Activated T-cell treated with anti-CD3 and anti-CD28 coated beads for 24 hours (primary cell): Measurements from ENCODE around the gene CACNA1H.

ENCODE experiments used
- DNase-seq: peaks from one replicate; pipeline ENCODE4 v3.0.0-alpha.2; 2020; ENCODE audit warnings: low read depth

The CACNA1H gene

DNA sequence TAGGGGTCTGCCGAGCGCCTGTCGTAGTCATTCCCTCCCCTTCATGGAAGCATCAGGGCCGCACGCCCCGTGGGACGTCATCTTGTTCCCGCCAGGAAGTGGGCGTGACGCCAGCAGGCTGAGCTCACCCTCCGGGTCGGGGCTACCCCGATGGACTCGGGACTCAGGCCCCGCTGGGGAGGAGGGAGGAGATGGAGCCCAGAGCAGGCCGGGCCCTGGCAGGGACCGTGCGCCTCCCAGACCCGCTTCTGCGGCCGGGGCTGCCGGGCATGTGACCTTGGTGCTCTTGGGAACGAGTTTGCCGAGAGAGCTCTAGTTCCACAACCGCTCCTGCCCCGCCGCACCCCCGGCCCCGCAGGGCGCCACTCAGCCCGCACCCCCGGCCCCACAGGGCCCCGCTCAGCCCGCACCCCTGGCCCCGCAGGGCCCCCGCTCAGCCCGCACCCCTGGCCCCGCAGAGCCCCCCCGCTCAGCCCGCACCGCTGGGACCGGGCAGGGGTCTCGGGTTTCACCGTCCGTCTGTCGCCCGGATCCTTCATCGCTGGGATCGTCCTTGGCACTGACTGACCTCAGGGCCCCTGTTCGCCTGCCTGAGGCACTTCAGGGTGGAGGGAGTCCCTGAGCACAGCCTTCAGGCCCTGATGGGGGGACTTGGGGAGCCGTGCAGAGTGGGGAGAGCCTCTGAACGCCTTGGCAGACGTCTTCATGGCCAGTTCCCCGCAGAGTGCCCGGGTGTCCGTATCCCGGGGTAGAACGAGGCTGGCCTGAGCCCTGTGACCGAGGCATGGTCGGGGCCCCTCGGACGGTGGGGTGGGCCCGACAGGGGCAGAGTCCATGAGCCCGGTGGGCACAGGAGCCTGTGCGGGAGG is 5.8 kb downstream of the CACNA1H start:
- no peak for DNase-seq

DNA sequence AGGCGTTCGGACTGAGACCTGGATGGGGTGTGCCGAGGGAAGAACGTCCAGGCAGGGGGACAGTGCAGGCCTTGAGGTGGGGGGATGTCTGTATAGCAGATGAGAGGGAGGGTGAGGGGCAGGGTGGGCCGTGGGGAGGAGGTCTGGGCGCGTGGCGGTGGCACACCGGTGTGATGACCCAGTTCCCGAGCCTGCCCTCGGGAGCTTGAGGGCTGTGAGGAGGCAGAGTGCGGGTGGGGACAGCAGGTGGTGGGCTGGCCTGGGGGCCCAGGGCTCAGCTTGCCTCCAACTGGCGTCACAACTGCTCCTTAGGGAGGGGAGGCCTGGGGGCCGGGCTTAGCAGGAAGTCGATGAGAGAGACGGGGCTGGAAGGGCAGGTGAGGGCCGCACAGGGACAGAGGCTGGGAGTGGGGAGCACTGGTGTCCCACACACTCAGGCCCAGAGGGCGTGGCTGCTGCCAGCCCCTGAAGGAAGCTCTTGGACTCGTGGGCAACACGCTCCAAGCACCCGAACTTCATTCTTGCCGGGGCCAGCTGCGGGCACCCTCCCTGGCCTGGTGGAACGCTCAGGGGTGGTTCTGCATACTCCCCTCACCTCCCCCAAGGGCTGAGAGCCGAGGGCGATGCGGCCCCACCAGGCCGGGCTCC is 6.5 kb downstream of the CACNA1H start:
- DNase-seq = no peak

DNA sequence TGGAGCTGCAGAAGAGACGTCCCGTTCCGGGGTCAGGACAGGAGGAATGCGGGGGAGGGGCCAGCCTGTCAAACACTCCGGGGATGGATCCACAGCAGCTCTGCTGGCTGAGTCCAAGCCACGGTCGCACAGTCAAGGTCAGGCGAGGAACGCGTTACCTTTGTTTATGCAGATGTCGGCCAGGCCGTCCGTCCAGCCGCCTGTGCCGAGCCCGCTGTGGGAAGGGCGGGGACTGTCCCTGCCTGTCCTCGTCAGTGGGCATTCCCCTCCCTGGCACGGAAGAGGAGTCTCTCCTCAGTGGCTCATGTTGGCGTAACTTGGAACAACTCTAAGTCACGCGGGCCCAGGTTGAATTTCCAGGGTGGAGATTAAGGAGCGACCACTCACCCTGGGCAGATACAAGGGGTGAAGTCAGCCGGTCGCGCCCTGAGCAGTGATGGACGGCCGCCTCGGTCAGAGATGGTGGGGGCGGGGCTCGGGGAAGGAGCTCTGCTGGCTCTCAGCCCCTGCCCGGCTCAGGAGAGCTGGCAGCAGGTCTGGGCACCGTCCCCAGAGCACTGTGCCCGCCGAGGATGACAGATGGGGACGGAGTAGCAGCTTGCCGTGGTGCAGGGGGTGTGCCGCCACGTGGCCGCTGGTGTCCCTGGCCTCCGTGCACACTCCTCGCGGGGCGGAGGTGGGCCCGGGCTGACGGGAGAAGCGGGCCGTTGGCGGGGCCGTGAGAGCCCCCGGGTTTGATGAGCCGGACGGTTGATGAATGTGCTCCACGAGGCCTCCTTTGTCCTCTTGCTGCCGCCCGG is 7.3 kb downstream of the CACNA1H start:
- no peak for DNase-seq

DNA sequence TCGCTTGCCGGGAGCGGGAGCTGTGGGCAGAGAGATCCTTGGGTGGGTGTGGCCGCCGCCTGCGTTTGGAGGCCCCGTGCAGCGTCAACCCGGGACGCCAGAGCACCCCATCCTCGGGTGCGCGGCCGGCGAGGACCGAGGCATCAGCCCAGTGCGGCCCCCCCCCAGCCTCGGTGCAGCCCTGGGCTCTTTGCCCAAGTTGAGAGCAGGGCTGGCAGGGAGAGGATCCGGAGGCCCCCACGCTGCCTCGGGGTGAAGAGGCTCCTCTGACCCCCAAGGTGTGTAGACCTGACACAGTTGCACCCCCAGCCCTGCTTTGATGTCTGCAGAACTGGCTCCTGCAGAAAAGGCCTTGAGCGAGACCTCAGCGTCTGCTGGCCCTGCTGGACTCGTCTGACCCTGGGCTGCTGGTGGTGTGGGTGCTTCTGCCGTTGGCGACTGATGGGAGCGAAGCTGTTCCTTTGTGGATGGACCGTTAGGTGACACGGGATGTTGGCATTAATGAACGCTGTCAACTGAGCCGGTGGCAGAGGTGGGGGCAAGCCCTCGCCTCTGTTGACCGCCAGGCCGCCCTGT is 8.0 kb downstream of the CACNA1H start:
- DNase-seq = no peak

DNA sequence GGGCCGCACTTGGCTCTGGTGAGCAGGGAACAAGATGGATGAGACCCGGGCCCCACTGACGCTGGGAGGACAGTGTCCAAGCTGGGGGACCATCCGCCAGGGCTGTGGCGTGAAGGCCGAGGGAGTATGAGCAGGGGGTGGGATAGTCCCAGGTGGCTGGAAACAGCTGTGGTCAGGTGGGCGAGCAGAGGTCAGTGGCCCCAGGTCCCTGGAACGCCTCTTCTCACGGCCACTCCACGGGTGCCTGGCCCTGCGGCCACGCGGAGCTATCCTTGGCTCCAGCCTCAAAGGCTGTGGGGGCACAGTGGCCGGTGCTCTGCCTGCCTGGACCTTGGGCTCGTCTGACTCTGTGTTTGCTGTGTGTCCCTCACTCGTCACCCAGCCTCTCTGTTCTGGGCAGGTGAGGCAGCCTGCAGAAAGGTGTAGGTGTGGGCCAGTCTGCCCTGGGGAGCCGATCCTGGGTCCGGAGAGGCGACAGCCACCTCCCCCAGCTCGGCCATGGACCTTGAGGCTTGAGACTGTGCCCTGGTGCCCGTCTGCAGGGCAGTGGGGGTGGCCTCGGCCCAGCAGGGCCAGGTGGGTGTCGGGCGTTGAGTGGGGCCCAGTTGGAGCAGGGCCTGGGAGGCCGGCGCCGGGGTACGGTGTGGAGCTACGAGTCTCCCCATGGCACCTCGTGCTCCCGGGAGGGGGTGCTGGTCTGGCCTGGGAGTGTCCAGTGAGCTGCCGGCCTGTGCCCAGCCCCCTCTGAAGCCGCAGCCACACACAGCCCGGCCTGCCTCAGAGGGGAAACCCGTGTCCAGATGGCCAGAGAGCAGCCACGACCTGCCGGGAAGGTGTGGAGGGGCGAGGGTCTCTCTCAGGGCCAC is 10.0 kb downstream of the CACNA1H start:
- DNase-seq = no peak

DNA sequence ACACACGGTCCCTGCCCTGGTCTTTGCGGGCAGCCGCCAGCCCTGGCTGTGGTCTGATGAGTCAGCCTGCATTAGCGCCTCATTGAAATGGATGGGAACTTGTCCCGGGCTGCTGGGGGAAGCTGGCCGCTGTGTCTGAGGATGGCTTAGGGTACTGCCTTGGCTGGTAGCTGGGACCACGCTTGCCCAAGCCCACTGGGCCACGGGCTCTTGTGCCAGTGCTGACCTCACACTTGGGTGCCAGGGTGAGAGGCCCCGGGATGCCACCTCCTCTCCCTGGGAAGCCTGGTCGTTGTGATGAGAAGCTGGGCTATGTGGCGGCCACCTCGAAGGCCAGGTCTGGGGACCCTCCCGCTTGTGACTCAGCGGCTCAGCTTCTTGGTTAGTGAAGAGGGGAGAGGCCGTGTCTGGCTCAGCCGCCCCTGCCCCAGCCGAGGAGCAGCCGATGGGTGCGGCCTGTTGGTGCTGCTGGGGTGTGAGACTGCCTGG is 10.7 kb downstream of the CACNA1H start:
- no peak for DNase-seq

DNA sequence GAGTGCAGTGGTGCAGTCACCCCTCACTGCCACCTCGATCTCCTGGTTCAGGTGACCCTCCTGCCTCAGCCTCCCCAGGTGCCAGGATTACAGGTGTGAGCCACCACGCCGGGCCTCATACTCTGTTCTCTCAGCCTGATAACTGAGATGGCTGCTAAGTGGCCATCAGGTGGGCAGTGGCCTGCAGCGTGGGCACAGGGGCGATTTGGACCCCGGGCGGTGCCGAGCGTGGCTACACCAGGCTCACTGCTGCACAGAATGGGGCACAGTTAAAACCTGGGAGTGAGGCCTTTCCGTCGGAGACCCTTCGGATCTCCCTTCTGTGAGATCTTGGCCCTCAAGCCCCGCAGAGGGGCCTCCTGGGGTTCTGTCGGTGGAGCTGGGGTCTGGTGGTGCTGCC is 11.5 kb downstream of the CACNA1H start:
- no peak for DNase-seq

DNA sequence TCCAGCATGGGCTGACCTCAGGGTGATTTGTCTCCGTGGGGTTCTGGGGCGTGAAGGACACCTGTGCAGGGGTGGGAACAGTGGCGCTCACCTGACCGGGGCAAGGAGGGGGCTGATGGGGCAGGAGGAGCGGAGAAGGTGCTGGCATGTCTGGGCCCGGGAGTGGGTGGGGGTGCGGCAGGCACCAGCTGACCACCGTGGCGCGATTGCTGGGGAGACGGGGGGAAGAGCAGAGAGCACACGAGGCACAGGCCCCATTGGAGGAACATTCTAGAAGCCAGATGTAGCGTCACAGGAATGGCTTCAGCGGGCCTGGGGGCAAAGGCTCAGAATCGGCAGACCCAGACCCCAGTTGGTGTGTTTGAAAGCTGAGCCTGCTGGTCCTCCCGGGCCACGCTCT is 12.1 kb downstream of the CACNA1H start:
- no peak for DNase-seq

DNA sequence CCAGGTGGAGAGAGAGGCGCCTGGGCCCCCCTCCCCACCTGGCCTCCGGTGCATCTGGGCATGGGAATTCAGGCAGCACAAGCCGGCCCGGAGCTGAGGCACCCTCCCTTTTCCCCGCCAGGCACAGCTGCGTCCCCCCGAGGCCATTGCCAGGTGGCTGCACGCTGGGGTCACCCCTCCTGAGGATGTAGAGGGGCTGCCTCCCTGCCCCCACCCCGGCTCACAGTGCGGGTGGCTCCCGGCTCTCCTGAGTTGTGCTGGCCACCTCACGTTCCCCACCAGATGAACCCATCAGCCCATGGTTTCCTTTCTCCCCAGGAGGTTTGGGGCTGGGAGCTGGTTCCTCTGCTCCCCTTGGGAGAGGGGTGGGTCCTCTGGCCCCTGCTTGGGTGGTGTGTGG is 12.6 kb downstream of the CACNA1H start:
- no peak for DNase-seq

DNA sequence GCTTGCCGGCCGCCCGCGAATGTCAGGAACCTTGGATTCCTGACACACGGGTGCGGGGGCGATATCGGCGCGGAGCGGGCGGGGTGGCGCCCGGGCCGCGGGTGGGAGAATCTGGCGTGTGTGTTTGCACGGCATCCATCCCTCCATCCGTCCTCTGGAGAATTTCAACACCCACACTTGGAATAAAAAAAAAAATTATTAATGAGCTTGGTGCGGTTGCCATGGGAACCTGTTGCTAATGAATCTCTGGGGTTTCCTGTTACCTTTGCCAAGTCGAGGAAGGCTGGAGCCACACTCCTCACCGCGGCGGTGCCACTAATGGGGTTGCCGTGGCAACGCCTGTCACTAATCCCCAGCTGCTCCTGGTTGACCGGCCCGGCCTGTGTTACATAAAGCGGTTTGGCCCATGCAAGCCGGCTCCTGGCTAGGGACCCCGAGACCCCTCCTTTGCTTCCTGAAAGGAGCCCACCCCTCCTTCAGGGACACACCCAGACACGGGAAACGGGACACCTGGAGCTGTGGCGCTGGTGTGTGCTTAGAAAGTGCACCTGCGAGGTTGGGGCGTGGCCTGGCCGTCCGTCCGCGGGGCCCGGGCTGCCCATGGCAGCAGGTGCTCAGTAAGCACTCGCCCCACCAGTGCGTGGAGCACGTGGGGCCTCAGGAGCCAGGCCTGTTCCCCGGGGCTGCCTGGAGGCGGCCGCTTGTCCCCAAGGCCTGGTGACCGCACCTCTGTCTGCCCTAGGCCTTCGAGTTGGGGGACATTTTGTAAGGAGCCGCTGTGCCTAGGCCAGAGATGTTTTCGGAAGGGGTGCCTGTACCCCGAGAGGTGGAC is 14.6 kb downstream of the CACNA1H start:
- DNase-seq = no peak

DNA sequence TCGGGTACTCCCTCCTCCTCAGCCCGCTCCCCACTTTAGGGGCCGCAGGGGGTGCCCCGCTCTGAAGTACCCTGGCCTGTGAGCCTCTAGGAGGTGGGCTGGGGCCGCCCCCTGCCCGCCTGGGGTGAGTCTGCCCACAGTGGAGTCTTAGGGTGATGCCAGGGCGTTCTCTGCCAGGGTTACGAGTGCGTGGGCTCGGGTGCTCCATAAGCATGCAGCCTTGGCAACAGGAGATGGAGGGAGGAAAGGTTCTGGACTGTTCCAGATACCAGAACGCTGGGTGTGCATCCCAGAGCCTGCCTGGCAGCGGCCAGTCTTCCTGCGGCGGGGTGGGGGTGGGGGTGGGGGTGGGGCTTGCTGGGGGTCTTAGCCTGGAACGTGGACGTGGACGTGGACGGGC is 15.9 kb downstream of the CACNA1H start:
- no peak for DNase-seq

DNA sequence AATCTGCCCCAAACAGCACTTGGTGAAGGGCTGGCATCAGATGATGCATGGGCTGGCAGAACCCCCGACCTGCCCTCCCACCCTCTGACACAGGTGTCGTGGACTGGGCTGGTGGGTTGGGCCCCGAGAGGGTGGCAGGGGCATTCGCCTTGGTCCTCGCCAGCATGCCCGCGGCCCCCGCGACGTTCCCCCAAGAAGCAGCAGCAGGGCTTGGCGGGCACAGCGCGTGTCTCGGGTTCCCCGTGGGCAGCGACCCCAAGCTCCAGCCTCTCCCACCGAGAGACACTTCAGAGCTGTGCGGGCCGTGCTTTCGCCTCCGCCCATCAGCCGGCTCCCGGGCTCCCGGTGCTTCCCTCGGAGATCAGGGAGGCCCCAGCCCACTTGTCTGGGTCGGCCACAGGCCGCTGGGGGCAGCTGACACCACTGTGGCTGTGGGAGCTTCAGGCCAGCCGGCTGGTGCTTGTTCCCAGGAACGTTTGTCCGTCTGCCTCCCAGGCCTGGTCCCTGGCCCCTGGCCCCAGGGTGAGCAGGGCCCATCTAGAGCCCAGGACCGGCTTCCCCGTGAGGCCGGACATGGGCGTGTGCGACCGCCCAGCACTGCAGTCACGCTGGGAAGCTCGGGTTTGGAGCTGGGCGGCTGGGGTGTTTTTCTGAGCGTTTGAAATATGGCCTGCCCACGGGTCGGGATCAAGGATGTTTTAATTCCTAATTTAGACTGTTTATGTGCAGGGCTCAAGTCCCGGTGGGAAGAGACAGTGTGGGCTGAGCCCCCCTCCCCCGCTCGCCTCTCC is 16.6 kb downstream of the CACNA1H start:
- no peak for DNase-seq

DNA sequence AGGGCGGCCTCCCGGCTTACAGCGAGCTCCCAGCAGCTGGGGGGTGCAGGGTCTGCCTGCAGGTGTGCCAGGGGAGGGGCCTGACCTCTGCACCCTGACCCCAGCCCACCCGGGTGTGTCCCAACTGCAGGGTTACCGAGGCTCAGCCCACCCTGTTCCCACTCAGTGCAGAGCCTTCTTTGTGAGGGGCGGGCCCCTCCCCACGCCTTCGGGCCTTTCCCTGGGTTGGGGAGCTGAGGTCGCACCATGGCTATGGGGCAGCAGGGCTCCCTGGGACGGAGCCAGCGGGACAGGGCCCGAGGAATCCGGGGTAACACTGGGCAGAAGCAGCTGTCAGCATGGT is 17.1 kb downstream of the CACNA1H start:
- DNase-seq = no peak

DNA sequence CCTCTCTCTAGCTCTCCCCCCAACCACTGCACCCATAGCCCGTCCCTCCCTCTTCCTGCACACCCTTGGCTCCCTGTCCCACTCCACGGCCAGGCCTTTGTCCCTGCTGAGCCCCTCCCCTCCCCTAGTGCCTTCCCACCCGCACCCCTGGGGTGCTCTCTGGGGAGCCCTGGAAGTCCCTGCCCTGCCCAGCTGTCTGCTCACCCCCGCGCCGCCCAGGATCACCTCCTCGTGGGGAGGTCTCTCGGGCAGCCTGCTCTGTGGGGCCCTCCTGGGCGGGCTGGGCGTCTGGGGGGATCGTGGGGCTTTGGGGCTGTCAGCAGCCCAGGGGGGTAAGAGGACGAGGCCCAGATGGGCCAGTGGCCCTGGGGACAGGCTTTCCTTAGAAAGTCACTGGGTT is 18.1 kb downstream of the CACNA1H start:
- DNase-seq = no peak

DNA sequence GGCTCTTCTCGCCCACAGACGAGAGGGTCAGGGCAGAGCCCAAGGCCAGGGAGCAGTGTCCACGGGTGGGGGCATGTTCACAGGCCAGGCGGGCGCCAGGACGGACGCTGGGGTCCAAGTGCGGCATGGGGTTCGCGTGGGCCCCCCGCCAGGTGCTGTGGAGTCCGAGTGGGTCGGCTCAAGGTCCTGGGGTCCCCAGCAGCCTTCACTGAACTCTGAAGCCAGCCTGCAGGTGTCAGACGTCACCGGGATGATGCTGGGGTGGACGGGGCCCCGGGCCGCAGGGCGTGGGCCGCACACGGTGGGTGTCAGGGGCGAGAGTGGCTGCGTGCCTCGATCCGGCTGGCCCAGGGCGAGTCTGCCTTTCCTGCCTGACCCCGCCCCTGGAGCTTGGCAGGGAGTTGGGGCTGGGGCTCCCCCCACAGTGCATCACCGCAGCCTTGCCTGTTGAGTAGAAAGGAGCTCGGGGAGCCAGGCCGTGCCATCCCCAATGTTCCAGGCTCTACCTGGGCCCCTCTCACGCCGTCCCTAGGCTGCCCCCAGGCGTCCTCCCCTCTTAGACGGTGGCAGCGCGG is 19.0 kb downstream of the CACNA1H start:
- DNase-seq = no peak

DNA sequence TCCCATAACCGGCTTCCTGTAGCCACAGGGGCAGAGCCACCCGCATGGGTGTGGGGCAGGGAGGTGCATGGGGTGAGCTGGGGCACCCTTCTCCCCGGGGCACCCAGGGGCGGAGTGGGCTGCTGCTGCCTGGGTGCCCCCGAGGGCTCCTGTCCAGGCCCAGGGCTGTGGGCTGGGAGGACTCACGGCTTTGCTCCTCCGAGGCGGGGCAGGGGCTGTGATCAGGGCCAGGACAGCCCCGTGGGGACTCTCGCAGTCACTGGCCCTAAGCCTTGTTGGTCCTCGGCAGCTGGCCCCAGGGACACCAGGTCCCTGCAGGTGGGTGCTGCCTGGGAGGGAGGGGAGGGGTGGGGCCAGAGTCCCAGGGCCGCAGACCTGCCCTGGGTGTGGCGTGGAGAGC is 19.7 kb downstream of the CACNA1H start:
- DNase-seq = no peak

DNA sequence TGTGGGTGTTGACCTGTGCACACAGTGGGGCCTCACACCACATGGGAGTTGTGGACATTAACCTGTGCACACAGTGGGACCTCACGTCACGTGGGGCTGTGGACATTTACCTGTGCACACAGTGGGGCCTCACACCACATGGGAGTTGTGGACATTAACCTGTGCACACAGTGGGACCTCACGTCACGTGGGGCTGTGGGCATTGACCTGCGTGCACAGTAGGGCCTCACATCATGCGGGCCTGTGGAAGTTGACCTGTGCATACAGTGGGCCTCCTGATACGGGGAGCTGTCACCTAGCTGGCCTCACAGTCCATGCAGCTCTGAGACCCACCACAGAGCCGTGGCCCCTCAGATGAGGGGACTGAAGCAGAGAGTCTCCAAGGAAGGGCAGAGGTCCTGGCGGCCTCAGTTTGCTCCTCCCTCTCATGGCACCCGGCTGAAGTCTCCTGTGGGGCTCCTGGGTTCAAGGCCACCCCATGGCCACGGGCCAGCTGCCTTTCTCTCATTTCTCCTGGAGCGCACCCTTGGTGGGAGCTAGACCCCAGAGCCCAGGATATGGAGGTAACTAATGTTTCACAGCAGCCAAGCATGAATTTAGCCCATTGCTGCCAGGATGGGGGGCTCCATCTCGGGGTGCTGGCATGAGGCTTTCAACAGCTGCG is 21.0 kb downstream of the CACNA1H start:
- no peak for DNase-seq

DNA sequence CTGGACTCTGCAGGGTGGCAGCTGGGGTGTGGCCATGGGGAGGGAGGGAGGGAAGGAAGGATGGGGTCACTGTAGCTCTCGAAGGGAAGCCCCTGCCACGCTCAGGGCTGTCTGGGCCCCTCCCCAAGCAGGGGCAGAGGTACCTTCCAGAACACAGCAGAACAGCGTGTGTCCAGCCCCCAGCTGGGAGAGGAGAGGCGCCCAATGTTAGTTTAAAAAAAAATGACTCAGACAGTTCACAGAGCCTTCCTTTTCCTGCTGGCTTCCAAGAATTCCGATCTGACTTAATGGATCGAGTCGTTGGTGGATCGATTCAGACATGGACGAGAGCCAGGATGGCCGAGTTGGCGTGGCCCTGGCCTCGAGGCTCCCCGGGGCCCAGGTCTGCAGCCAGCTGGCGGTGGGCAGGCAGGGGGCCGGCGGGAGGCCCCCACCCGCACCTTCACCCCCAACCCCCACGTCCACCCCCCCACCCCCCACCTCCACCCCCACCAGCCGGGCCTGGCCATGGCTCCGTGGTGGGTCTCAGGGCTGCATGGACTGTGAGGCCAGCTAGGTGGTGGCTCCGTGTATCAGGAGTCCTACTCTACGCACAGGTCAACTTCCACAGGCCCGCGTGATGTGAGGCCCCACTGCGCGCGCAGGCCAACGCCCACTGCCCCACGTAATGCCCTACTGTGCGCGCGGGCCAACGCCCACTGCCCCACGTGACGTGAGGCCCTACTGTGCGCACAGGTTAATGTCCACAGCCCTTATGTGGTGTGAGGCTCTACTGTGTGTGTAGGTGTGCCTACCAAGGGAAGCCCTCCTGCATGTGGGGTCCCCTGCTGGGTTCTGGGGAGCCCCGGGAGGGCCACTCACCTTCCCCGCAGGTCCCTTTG is 21.8 kb downstream of the CACNA1H start:
- DNase-seq = no peak
